H1 (cell line): Measurements from ENCODE around the gene APLP2. TPM values are rescaled to one million over a fixed set of nuclear protein-coding genes. Genes with fewer than 3 reads are reported as not detected.

Source experiments
- CTCF ChIA-PET: fragments of 300-600 bp; sonication (Branson Sonifier 250); formaldehyde crosslinking; loops from one replicate; lab custom pipeline; 2021; ENCODE audit not compliant: partially characterized antibody; lab: Charles Lee
- POLR2A ChIA-PET: fragments of 300-600 bp; sonication (Branson Sonifier 250); formaldehyde crosslinking; loops from one replicate; lab custom pipeline; 2021; ENCODE audit warnings: inconsistent platforms; ENCODE audit not compliant: partially characterized antibody; lab: Charles Lee
- DNase-seq, 2 experiments: peaks; one replicate each; pipeline versions ENCODE4 v3.0.0 to v3.0.0-alpha.2; 2010 to 2022; ENCODE audit warnings: low spot score in 2 of 2, low read depth in 1 of 2, mixed read lengths in 1 of 2
- FAIRE-seq: peaks from 2 replicates; lab custom pipeline; 2011; peaks lifted over from hg19 to GRCh38; lab: Jason Lieb, UNC
- H2AFZ ChIP-seq: 2 replicates; pipeline ENCODE4 v1.8.1; 2012; ENCODE audit warnings: low read length, inconsistent platforms
- H2AK5ac ChIP-seq: 2 replicates; pipeline ENCODE4 v1.6.1; 2013; ENCODE audit warnings: low read depth, low read length
- H2BK120ac ChIP-seq: replicated peaks from 2 replicates; pipeline ENCODE3; 2013; ENCODE audit warnings: low read depth, low read length, inconsistent platforms
- H2BK12ac ChIP-seq: 2 replicates; pipeline ENCODE4 v1.6.1; 2013; ENCODE audit warnings: low read depth, low read length
- H2BK15ac ChIP-seq: 2 replicates; pipeline ENCODE4 v1.6.1; 2013; ENCODE audit warnings: low read length
- H2BK20ac ChIP-seq: 2 replicates; pipeline ENCODE4 v1.6.1; 2013; ENCODE audit warnings: low read length
- H2BK5ac ChIP-seq: 2 replicates; pipeline ENCODE4 v1.6.1; 2013; ENCODE audit warnings: low read depth, low read length
- H3K14ac ChIP-seq: 2 replicates; pipeline ENCODE4 v1.6.1; 2013; ENCODE audit warnings: inconsistent platforms; ENCODE audit not compliant: insufficient read length
- H3K18ac ChIP-seq: 2 replicates; pipeline ENCODE4 v1.6.1; 2013; ENCODE audit warnings: low read length; ENCODE audit errors: extremely low read depth
- H3K23ac ChIP-seq: 2 replicates; pipeline ENCODE4 v1.6.1; 2013; ENCODE audit warnings: inconsistent platforms; ENCODE audit not compliant: insufficient read length
- H3K23me2 ChIP-seq: 2 replicates; pipeline ENCODE4 v1.6.1; 2013; ENCODE audit warnings: low read depth, low read length
- H3K27ac ChIP-seq: 2 replicates; pipeline ENCODE4 v1.6.1; 2011; ENCODE audit warnings: low read depth, low read length, inconsistent platforms
- H3K27me3 ChIP-seq, 4 experiments: replicated peaks in 1 of 4; 1 replicate in 1 of 4; 2 replicates in 3 of 4; pipeline versions ENCODE4 v1.6.1 to v1.8.1; 2011 to 2013; ENCODE audit warnings: low read length in 3 of 4, mild to moderate bottlenecking in 3 of 4, inconsistent platforms in 2 of 4, mixed read lengths in 2 of 4, moderate library complexity in 1 of 4; ENCODE audit not compliant: control insufficient read depth in 3 of 4, insufficient read depth in 3 of 4; ENCODE audit errors: extremely low read depth in 1 of 4
- H3K36me3 ChIP-seq, 4 experiments: 2 replicates each; pipeline versions ENCODE4 v1.6.1 to v1.8.1; 2011 to 2013; ENCODE audit warnings: mild to moderate bottlenecking in 4 of 4, low read length in 3 of 4, moderate library complexity in 2 of 4, control low read depth in 1 of 4, inconsistent platforms in 1 of 4; ENCODE audit not compliant: insufficient read depth in 4 of 4, control insufficient read depth in 2 of 4
- H3K4ac ChIP-seq: replicated peaks from 2 replicates; pipeline ENCODE3; 2013; ENCODE audit warnings: low read length, low read depth, mixed read lengths, inconsistent platforms; ENCODE audit not compliant: insufficient read length
- H3K4me1 ChIP-seq, 4 experiments: replicated peaks in 1 of 4; 1 replicate in 1 of 4; 2 replicates in 3 of 4; pipeline versions ENCODE4 v1.6.1 to v1.8.1; 2011 to 2013; ENCODE audit warnings: low read length in 3 of 4, inconsistent platforms in 2 of 4, mixed read lengths in 1 of 4; ENCODE audit not compliant: insufficient read depth in 4 of 4, control insufficient read depth in 3 of 4
- H3K4me2 ChIP-seq, 2 experiments: 2 replicates each; pipeline versions ENCODE4 v1.6.1 to v1.8.1; 2011 to 2013; ENCODE audit warnings: low read depth in 2 of 2, low read length in 2 of 2, control low read depth in 1 of 2, inconsistent platforms in 1 of 2, mild to moderate bottlenecking in 1 of 2; ENCODE audit not compliant: insufficient read depth in 1 of 2
- H3K4me3 ChIP-seq, 4 experiments: fragments of 200-600, 300-600 bp in 1 of 4; sonication (generic), shearing (Covaris generic), sonication (Bioruptor Twin) in 1 of 4; 2 replicates each; pipeline versions ENCODE4 v1.5.1 to v1.8.1; 2011 to 2016; ENCODE audit warnings: low read length in 4 of 4, low read depth in 3 of 4, control low read depth in 2 of 4, inconsistent platforms in 2 of 4, mild to moderate bottlenecking in 2 of 4, mixed read lengths in 1 of 4, moderate library complexity in 1 of 4; ENCODE audit not compliant: insufficient read depth in 2 of 4; ENCODE audit errors: extremely low read depth in 1 of 4
- H3K56ac ChIP-seq: replicated peaks from 2 replicates; pipeline ENCODE3; 2013; ENCODE audit warnings: low read depth, mild to moderate bottlenecking, mixed read lengths, low read length, inconsistent platforms; ENCODE audit not compliant: insufficient read length
- H3K79me1 ChIP-seq: 2 replicates; pipeline ENCODE4 v1.6.1; 2013; ENCODE audit warnings: low read depth, low read length, control low read depth
- H3K79me2 ChIP-seq, 2 experiments: 2 replicates each; pipeline versions ENCODE4 v1.6.1 to v1.8.1; 2012 to 2013; ENCODE audit warnings: low read length in 2 of 2, mild to moderate bottlenecking in 2 of 2, inconsistent platforms in 1 of 2; ENCODE audit not compliant: insufficient read depth in 2 of 2, control insufficient read depth in 1 of 2
- H3K9ac ChIP-seq, 4 experiments: replicated peaks in 1 of 4; 1 replicate in 1 of 4; 2 replicates in 3 of 4; pipeline versions ENCODE4 v1.6.1 to v1.8.1; 2011 to 2013; ENCODE audit warnings: low read depth in 3 of 4, low read length in 3 of 4, control low read depth in 2 of 4, mild to moderate bottlenecking in 2 of 4, moderate library complexity in 2 of 4, inconsistent platforms in 1 of 4; ENCODE audit errors: extremely low read depth in 1 of 4
- H3K9me3 ChIP-seq, 2 experiments: 2 replicates each; pipeline versions ENCODE4 v1.6.1 to v1.8.1; 2012 to 2013; ENCODE audit warnings: mild to moderate bottlenecking in 2 of 2, moderate library complexity in 2 of 2, control low read depth in 1 of 2, inconsistent platforms in 1 of 2, low read depth in 1 of 2, low read length in 1 of 2, mixed read lengths in 1 of 2; ENCODE audit not compliant: insufficient read depth in 2 of 2
- H4K20me1 ChIP-seq, 2 experiments: replicated peaks in 1 of 2; 2 replicates each; pipeline versions ENCODE3 to v1.8.1; 2011 to 2013; ENCODE audit warnings: inconsistent platforms in 2 of 2, low read length in 2 of 2, mild to moderate bottlenecking in 1 of 2; ENCODE audit not compliant: insufficient read depth in 2 of 2, control insufficient read depth in 1 of 2
- H4K5ac ChIP-seq: 2 replicates; pipeline ENCODE4 v1.6.1; 2013; ENCODE audit warnings: low read length, low read depth, mixed read lengths, inconsistent platforms; ENCODE audit not compliant: insufficient read length
- H4K8ac ChIP-seq: 2 replicates; pipeline ENCODE4 v1.8.0; 2013; ENCODE audit warnings: mild to moderate bottlenecking, moderate library complexity, low read length, inconsistent platforms; ENCODE audit not compliant: insufficient read depth; ENCODE audit errors: extremely low read depth
- H4K91ac ChIP-seq: replicated peaks from 2 replicates; pipeline ENCODE3; 2013; ENCODE audit warnings: low read length, mixed read lengths, inconsistent platforms; ENCODE audit not compliant: insufficient read length
- ATF2 ChIP-seq: IDR thresholded peaks from 2 replicates; pipeline ENCODE4 v1.6.1; 2012; ENCODE audit warnings: low read length, inconsistent platforms
- CHD2 ChIP-seq: IDR thresholded peaks from 2 replicates; pipeline ENCODE4 v1.6.1; 2012; ENCODE audit warnings: low read length, improper control_type of control experiment
- CTCF ChIP-seq, 3 experiments: IDR thresholded peaks; 1 replicate in 2 of 3; 2 replicates in 1 of 3; pipeline versions ENCODE4 v1.5.1 to v1.6.1; 2011; ENCODE audit warnings: low read length in 3 of 3, mild to moderate bottlenecking in 3 of 3, inconsistent platforms in 2 of 3, low read depth in 1 of 3, moderate library complexity in 1 of 3; ENCODE audit not compliant: insufficient read depth in 1 of 3; ENCODE audit errors: control extremely low read depth in 1 of 3
- HDAC2 ChIP-seq, 2 experiments: fragments of 300-600 bp in 1 of 2; sonication (generic) in 1 of 2; IDR thresholded peaks; 2 replicates each; pipeline ENCODE4 v1.6.1; 2011 to 2012; ENCODE audit warnings: low read depth in 2 of 2, low read length in 2 of 2, mild to moderate bottlenecking in 2 of 2, moderate library complexity in 2 of 2, borderline replicate concordance in 1 of 2, inconsistent platforms in 1 of 2
- KDM5A ChIP-seq: fragments of 200-600 bp; IDR thresholded peaks from 2 replicates; pipeline ENCODE4 v1.7.1; 2012; ENCODE audit warnings: mild to moderate bottlenecking, low read length, inconsistent platforms, mixed read lengths
- NRF1 ChIP-seq: IDR thresholded peaks from 2 replicates; pipeline ENCODE4 v1.6.1; 2011; ENCODE audit warnings: mild to moderate bottlenecking, low read depth, low read length, improper control_type of control experiment
- SIRT6 ChIP-seq: IDR thresholded peaks from one replicate; pipeline ENCODE4 v1.7.1; 2012; ENCODE audit warnings: low read length, inconsistent platforms
- SRF ChIP-seq: IDR thresholded peaks from 2 replicates; pipeline ENCODE4 v1.6.1; 2011; ENCODE audit warnings: mild to moderate bottlenecking, low read depth, low read length, moderate library complexity
- SUZ12 ChIP-seq: fragments of 200-600 bp; sonication (generic); IDR thresholded peaks from 2 replicates; pipeline ENCODE4 v1.6.1; 2012; ENCODE audit warnings: mild to moderate bottlenecking, inconsistent platforms, low read length, moderate library complexity, mixed read lengths
- YY1 ChIP-seq: IDR thresholded peaks from 2 replicates; pipeline ENCODE4 v1.6.1; 2011; ENCODE audit warnings: low read depth, mild to moderate bottlenecking, low read length
- WGBS, 2 experiments: shearing (Covaris generic) in 1 of 2; methylation state at CpG; one replicate each; pipeline versions ENCODE4 v1.1.6 to v1.1.7; 2013 to 2015; ENCODE audit warnings: low lambda C conversion rate in 2 of 2, mixed read lengths in 2 of 2, inconsistent platforms in 1 of 2, low coverage in 1 of 2, missing lambda C conversion rate in 1 of 2; ENCODE audit not compliant: insufficient replicate concordance in 2 of 2, insufficient coverage in 1 of 2, insufficient read length in 1 of 2; ENCODE audit errors: extremely low coverage in 1 of 2, missing lambda C conversion rate in 1 of 2; 5-methylcytosine and 5-hydroxymethylcytosine counted together
- polyA plus RNA-seq, 7 experiments: library from polyadenylated mRNA; depleted of rRNA in 3 of 7; stranded (reverse) in 5 of 7; unstranded in 2 of 7; fragments of >200 nt in 5 of 7; fragments of 200-250 nt in 2 of 7; gene quantifications; 1 replicate in 5 of 7; 2 replicates in 1 of 7; 4 replicates in 1 of 7; pipeline versions ENCODE4 v1.2.1 to v1.2.3, GENCODE V29; 2011 to 2013; ENCODE audit warnings: missing spikeins in 2 of 7, mixed read lengths in 2 of 7
- total RNA-seq: library from RNA; stranded (reverse); fragmentation: NEBNext Ultra II Directional; extraction: Animal tissue kit (Norgen Biotek cat#: 25700); gene quantifications from 2 replicates; pipeline ENCODE4 v1.2.1, GENCODE V29; 2021

Gene APLP2
- total and polyA plus RNA-seq, 2 of the 8 experiments (the other 6 are each of a cell fraction or from before 2014, with no cell fraction given) = 222 to 315 TPM

GRCh38 chr11:130166457-130166784 is 96.7 kb downstream of the APLP2 start:
- Histone ChIP-seq H2BK120ac (no peak overlapping the region), H2AK5ac (no peak overlapping the region), H3K27ac (no peak overlapping the region), H3K23me2 (no peaks in the 10 kb centered on the region), H3K9ac (no peak overlapping the region), H3K23ac (no peak overlapping the region), H3K4ac (no peak overlapping the region), H2AFZ (no peak overlapping the region), H3K79me2 (no peaks in the 10 kb centered on the region), H4K5ac (no peak overlapping the region), H3K27me3 (peaks cover 4 to 49% (median 37%) of the 10 kb centered on the region in 4 experiments), H3K56ac (no peak overlapping the region), H3K4me1 (peaks cover 0 to 6% (median under 1%) of the 10 kb centered on the region in 4 experiments; a peak in 3 of 7 replicates), H4K8ac (no peak overlapping the region), H3K18ac (no peak overlapping the region), H4K20me1 (peaks cover 7 to 13% of the 10 kb centered on the region in 2 experiments), H3K9me3 (no peaks in the 10 kb centered on the region), H3K4me2 (no peak overlapping the region), H2BK5ac (no peak overlapping the region), H4K91ac (no peak overlapping the region), H2BK20ac (no peak overlapping the region), H3K14ac (no peak overlapping the region), H2BK15ac (no peak overlapping the region), H3K4me3 (no peak overlapping the region), H3K79me1 (no peaks in the 10 kb centered on the region; the same call in none of the 2 replicates), H2BK12ac (no peak overlapping the region), H3K36me3 (no peaks in the 10 kb centered on the region)
- POLR2A ChIA-PET = no interaction called here
- CTCF ChIA-PET = interaction anchor here (0.7 to 2.5 kb wide), 3 partner anchors 11 to 34 kb away, joined by 3 to 7 read pairs (median 3); no protein-coding TSS in a partner anchor
- DNase-seq (no peak), FAIRE-seq (no peak)
- WGBS, 2 experiments = 96% methylated on average over 4 of the region's 4 CpGs; no CpG with 5 or more reads in 1 of the 2 experiments
- TF ChIP-seq CHD2 (no peak), CTCF (IDR thresholded peaks at IDR 0.05; ENCODE audit: control extremely low read depth in 1 of 3, insufficient read depth in 1 of 3, low read depth in 1 of 3, low read length in 3 of 3) (no peak), ATF2 (no peak), YY1 (no peak), SIRT6 (no peak), SRF (no peak), HDAC2 (IDR thresholded peaks at IDR 0.05; ENCODE audit: borderline replicate concordance in 1 of 2, low read depth in 2 of 2, low read length in 2 of 2) (no peak), NRF1 (no peak), SUZ12 (no peak), KDM5A (no peak)
